Islet precursor cell (in vitro differentiated cells): ENCODE data around the gene DUSP19.
"Not testable (repeated sequence)": the region's sequence is repeated elsewhere in the genome, so short reads cannot be mapped to it uniquely, and the experiment has no call there.

Experiments used
- DNase-seq: peaks from one replicate; pipeline ENCODE4 v3.0.0-alpha.2; 2018

DUSP19 gene, protein sequence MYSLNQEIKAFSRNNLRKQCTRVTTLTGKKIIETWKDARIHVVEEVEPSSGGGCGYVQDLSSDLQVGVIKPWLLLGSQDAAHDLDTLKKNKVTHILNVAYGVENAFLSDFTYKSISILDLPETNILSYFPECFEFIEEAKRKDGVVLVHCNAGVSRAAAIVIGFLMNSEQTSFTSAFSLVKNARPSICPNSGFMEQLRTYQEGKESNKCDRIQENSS

DNA sequence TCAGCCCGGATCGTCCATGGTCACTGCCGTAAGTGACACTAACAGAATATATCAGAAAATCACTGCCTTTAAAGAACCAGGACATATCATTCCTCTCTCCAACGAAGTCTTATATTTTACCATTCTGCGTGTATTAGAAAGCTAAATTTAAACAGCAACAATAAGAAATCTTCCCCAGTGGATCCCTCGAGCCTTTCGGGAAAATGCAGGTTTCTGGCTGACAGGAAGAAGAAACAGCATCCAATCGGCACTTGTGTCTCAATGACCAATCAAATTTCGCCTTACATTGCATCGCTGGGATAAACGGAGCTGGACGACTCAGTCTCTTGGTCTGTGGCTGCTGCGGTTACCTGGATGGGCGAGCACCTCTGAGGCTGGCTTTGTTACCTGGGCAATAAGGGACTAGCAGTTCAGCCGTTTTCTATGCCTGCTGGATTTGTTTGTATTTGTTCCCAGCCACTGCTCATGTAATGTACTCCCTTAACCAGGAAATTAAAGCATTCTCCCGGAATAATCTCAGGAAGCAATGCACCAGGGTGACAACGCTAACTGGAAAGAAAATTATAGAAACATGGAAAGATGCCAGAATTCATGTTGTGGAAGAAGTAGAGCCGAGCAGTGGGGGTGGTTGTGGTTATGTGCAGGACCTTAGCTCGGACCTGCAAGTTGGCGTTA lies at the start of gene DUSP19:
Gene DUSP19 (plus strand): TSS at position 284 of the 675 bp plus-strand sequence. CDS start 187 bp downstream, at position 471.
- peak; percentile 97 for DNase-seq

DNA sequence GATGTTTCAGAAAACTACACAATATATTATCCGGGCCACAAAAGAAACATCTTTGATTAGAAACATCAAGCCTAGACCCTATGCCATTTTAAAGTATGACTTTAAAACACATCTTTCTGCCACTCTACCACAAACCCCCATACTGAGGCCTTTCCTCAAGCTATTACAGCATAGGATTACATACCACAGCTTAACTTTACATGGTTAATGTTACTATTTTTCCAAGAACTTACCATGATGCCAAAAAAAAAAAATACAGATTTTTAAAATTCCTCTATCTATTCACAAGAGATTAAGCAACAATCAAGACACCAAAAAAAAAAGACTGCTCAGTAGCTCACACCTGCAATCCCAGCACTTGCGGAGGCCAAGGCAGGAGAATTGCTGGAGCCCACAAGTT lies 49.3 kb upstream of the DUSP19 start:
- no peak for DNase-seq

DNA sequence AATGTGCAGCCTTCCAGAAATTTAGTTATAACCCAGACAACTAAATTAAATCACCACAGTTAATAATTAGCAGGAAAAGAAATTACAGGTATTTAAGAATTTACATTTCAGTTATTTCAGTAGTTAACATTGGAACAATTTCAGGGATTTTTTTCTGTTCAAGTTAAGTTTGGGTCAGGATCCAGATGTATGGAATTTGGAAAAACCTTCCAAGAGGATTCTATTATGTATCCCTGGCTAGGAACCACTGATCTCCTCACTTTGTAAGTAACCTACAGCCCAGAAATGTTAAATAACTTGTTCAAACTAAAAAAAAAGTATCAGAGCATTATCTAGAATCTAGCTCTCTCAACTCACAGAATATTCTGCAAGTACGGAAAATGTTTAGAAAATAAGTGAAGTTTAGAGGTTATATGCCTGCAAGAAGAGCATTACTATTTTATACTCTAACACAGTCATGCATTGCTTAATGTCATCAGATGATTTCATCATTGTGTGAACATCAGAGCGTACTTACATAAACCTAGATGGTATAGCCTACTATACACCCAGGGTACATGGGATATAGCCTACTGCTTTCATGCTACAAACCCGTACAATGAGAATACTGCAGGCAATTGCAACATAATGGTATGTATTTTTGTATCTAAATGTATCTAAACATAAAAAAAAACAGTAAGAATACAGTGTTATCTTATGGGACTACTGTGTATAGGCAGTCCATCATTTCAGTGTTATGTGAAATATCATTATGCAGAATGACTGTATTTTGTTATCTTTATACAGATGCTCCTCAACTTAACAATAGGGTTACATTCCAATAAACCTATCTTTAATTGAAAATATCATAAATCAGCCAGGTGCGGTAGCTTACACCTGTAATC lies 46.4 kb upstream of the DUSP19 start:
- no peak for DNase-seq

DNA sequence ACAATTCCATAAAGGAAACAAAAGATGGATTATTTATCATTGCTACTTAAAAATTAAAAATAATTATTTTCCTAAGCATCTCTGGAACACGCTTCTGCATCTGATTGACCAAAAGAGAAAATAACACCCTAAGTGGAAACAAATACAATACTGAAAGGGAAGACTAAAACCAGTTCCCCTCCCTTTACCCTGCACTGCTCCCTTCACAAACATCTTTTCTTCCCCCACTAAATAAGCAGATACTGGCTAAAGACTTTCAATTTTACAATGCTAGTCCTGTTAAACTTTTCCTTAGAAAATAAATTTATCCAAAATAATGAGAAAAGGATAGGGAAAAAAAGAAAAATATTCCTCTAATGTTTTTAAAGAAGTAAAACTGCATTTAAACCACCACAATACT lies 44.6 kb upstream of the DUSP19 start:
- DNase-seq, result no peak

DNA sequence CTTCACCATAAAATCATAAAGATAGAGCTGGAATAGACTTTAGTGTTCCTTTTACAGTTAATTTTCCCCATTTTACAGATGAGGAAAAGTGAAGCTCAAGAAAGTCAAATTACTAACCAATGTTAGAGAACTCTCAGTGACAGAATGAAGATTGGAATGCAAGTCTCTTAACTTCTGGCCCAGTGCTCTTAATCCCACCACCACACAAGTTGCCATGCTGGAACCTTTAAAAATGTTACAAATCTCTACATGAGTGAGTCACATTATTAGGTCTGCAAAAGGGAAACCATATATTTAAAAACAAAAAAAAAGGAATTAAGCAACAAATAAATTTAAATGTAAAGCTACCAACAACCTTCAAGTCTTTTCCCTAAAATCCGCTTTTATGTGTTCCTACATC lies 43.7 kb upstream of the DUSP19 start:
- no peak for DNase-seq

DNA sequence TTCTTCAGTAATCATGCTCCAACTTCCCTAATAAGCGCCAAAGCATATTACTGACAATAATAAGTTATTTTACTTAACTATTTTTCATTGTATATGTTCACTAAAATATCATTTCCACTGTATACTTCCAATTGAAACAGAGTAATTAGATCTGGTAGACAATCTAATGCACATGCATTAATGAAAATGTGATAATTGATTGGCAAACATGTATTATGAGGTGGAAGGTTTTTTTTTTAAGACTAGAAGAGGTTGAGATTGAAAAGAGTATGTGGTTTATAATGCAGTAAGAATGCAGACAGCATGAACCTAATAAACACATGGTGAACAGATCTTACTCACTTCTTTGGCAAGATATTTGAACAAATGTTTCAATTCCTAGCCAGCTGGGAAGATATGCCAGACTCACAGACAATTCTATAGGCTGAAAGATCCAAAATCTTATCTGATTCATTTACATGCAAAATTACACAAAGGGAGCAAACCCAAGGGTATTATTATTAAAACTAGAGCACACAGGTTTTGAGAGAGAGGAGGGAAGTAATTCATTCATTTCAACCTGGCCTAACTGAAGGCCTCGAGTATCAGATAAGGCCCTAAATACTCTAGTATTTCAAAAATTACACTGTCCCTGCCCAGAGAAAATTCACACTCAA lies 43.1 kb upstream of the DUSP19 start:
- no peak for DNase-seq

DNA sequence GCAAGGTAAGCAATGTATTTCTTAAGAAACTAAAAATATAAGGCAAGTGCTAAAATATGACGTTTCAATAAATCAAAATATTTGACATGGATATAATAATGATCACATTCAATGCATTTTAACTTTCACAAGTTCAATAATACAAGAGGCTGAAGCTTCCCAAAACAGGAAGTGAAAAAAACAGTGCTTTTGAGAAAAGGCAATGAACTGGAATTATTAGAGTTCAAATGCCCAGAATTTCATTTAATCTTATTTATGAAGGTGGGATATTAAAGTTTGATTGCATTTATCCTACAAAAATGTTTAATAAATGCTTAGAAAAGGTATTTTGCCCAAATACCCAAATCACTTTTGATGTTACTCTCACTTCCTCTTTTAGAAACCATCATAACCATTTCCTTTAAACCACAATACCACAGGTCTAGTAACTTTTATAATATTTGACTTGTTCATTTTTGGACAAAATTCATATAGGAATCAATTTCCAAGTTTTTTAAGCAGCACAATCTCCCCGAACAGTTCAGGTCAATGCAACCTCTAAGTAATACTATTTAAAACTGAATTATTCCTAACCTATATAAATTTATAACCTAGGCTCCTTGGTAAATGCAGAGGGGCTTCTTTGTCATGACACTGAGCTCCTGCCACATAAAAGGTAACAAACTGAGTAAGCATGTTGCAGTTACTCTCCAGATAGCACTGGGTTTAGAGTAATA lies 42.4 kb upstream of the DUSP19 start:
- DNase-seq, result no peak

DNA sequence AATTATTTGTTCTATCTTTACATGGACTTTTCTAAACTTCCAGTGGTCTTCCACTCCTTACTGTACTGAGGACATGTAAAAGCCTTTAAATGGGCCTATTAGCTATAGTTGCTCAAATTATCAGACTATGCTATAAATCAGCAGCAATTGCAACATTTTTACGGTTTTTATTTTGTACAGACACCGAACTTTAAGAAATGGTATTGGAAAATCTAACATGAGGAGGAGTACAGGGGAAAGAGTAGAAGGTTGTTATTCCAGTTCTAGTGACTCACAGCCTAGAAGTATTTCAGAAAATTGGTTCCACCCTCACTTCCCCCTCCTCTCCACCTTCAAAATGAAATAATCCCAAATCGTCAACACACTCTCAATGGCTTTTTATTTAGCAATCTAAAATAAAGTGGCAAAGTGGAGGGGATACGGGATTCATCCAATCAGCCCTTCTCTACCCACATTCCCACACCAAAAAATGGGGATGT lies 41.4 kb upstream of the DUSP19 start:
- no peak for DNase-seq

DNA sequence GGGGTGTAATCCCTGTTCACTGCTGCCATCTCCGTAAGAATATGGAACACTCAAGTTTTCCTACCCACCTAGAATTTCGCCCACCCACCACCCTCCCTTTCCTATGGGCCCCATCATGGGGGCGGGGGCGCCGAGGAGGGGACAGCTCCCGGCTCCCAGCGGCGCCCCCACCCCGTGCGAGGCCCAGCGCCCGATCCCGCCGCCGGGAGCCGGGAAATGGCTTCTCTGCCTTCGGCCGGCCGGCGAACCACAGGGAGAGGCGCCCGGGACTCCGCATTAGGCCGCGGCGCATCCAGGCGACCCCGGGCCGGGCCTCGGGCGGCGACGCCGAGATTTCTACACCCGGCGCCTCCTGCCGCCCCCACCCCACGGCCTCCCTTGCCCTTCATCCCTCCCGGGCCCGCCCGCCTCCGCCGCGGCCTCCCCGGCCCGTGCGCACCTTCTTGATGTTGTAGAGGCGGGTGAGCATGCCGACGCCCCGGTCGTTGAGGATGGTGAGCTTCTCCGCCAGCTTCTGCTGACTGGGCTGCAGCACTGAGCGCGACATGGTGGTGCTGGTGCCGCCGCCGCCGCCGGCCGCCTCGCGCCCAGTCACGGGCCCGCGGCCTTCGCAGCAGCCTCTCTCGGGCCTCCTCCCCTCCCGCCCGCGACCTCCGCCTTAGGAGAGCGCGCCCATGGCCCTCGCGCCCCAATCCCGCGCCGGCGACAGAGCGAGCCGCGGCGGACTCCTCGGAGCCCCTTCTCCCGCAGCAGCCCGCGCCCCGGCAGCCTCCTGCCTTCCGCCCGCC lies 40.8 kb upstream of the DUSP19 start:
- DNase-seq, result no peak

DNA sequence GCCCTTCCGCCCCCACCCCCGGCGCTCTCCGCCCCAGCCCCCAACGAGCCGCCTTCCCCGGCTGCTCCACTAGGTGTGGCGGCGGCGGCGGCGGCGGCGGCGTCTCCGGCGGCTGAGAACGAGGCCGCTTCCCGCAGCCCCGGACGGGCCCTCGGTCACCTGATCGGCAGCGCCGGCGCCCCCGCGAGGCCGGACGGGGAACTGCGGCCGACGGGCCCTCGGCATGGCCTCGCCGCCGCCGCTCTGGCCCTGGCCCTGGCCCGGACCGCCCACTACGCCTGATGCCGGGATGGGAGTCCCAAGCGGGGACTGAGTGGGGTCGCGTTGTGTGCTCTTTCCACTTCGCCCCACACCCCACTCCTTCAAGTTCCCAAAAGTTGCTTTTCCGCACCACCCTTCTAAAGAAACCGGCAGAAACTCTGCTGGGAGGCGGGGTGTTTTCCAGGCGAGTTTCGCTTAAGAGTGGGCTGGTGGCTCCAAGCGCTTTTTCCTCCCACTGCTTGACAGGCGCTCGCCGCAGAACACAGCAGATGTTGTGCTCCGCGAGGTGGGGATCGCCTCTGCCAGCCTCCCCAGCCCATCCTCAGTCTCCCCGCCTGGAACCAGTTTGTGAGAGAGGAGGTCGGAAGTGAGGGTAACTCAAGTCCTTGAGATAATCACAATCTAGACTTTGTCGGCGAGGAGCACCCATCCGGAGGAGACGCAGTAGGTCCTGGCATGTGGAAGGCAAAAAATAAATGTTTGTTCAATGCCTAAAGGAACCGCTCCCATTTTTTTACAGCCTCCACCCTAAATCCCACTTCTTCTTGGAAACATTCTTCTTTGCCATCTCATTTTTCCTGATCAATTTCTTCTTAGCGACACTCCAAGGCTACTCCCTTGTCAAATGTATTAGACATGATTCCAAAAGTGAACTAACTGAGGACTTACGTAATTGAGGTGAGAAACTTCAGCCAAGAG lies 39.9 kb upstream of the DUSP19 start, which contains the start of gene NCKAP1:
Gene NCKAP1 (minus strand): TSS at position 117 of the 960 bp plus-strand sequence. CDS start 358 bp downstream, outside the sequence.
- DNase-seq, result peak; percentile 95

DNA sequence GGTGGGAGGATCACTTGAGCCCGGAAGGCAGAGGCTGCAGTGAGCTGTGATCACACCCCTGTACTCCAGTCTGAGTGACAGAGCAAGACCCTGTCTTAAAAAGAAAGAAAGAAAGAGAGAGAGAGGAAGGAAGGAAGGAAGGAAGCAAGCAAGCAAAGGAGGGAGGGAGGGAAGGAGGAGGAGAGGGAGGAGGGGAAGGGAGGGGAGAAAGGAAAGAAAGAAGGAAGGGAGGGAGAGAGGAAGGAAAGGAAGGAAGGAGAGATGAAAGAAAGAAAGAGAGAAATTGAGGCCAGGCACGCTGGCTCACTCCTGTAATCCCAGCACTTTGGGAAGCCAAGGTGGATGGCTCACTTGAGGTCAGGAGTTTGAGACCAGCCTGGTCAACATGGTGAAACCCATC lies 37.9 kb upstream of the DUSP19 start:
- DNase-seq, result no peak

DNA sequence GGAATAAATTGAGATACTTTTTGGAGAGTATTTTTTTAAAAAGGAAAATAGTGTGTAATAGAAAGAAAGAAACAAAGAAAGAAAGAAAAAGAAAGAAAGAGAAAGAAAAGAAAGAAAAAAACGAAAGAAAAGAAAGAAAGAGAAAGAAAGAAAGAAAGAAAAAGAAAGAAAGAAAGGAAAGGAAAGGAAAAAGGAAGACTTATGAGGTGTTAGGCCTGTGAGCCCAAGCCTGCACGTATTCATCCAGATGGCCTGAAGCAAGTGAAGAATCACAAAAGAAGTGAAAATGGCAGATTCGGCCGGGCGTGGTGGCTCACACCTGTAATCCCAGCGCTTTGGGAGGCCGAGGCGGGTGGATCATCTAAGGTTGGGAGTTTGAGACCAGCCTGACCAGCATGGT lies 35.0 kb upstream of the DUSP19 start:
- DNase-seq, result not testable (repeated sequence)

DNA sequence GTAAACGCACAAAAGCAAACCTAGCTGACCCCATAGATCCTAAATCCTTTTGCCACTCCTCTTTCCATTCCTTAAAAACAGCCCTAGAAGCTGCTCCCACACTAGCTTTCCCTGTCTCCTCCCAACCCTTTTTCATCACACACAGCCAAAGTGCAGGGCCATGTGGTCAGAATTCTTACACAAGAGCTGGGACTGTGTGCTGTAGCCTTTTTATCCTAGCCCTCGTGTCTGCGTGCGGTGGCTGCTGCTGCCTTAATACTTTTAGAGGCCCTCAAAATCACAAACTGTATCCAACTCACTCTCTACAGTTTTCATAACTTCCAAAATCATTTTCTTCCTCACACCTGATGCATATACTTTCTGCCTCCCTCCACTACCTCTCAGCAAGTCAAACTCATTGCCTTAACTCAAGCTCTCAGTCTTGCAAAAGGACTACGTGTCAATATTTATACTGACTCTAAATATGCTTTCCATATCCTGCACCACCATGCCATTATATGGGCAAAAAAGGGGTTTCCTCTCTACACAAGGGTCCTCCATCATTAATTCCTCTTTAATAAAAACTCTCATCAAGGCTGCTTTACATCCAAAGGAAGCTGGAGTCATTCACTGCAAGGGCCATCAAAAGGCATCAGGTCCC lies 30.9 kb upstream of the DUSP19 start:
- DNase-seq, result not testable (repeated sequence)

DNA sequence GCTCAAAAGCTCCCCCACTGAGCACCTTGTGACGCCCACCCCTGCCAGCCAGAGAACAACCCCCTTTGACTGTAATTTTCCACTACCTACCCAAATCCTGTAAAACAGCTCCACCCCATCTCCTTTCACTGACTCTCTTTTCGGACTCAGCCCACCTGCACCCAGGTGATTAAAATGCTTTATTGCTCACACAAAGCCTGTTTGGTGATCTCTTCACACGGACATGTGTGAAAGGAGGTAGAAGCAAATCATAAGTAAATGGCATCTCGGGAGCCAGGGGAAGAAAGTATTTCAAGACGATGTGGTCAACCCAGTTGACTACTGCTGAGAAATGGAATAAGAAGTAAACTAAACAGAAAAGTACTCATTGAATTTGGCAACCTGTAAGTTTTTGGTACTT lies 29.1 kb upstream of the DUSP19 start:
- DNase-seq, result no peak

DNA sequence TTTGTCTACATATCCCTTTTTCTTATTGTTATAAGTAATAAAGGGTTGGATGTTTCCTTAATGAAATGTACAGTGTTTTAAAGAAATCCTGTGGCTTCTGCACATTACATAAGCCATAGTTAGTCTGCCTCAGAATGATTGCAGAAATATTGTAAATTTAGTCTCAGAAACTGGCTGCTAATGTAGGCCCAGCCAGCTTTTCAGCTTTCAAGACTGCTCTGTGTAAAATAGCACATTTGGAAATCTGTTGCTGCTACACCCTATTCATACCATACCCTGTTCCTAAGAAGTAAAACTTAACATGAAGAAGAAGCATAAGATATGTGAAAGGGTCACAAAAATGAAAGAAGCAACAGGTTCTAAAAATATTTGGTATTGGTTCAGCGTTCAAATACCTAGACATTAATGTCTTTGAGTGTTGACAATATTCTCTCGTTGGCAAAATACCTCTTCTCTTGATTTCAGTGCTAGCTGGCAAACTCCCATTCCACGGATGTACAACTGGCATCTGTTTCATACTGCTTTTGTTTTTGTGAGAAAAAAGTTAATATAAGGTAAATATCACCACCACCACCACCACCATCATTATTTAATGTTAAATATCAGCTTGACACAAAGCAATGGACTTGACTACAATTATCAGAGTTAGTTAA lies 21.1 kb upstream of the DUSP19 start:
- DNase-seq, result no peak

DNA sequence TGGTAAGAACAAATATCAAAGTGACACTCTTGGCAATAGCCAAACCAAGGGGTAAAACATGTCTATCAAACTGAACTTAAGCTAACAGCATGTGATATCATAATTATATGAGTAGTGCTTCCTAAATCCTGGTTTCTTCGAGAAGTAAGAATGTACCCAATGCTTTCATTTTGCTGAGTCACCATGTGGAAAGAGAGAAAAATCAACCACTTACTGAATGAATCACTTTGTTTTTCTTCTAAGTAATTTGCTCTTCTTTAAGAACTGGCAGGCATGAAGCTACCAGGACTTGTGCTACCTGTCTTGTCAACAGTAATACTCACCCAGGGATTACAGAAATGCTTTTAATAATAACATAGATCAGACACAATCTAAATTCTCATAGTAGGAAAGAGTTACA lies 19.0 kb upstream of the DUSP19 start:
- no peak for DNase-seq

DNA sequence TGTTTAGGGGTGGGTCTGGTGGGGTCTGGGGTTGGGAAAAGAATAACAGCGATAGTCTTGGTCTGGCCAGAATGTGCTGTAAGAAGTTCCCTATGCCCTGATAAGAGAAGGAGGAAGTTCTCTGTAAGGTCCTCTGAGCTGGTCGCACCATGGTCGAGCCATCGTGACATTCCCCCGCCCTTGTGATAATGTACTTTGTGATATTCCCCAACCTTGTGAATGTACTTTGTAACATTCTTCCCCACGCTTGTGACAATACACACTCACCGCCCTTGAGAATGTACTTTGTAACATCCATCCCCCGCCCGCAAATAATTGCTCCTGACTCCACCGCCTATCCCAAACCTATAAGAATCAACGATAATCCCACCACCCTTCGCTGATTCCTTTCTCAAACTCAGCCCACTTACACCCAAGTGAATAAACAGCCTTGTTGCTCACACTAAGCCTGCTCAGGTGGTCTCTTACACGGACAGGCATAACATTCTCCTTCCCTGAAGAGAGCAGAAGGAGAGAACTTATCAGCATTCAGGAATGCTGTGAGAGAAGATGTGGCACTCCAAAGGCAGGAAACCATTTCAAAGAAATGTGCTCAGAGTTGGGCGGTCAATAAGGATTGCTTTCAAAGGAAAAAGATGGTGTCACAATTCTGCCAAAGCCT lies 17.8 kb upstream of the DUSP19 start:
- no peak for DNase-seq

DNA sequence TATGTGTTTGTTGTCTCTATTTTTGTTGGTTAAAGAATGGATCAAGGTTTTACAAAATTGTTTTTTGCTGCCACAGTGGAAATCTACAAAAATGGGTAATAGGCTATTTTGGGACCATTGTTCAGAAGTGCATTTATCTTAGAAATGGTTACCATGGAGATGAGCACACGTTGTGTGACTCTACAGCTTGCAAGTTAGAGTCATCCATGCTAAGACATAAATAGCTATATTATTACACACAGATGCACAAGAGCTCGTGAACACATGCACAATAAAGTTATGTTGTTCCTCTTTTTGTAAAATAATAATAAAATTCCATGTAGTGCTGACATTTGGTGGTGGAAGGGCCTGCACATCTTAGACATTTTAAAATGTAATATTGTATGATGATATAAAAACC lies 15.5 kb upstream of the DUSP19 start:
- DNase-seq, result no peak

DNA sequence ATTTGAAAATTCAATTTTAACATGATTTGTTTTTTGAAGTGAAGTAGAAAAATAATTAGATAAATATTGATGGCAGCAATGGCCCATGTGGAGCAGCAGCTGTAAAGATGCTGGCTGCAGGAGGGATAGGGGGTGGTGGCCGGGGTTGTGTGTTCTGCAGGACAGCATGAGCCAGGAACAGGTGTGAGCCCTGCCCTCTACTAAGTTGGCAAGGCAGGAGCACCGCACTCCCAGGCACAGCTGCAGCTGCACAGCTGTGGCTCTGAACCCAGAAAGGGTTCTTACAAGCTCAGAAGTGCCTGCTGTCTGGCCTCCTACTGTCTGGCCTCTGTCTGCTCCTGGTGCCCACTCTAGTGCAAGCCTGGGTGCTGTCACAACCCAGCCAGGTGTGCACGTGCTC lies 10.0 kb upstream of the DUSP19 start:
- DNase-seq, result no peak
